M059J (cell line): ENCODE results near the gene RAD51B. TPM values are rescaled to one million over a fixed set of nuclear protein-coding genes. Genes with fewer than 3 reads are reported as not detected.
"Not testable (repeated sequence)": the region's sequence is repeated elsewhere in the genome, so short reads cannot be mapped to it uniquely, and the experiment has no call there.

Experiments
- DNase-seq: peaks from one replicate; pipeline ENCODE4 v3.0.0-alpha.2; 2012; ENCODE audit warnings: low read depth
- total RNA-seq: library from RNA; depleted of rRNA; stranded (reverse); fragments of >200 nt; shearing (Covaris generic); gene quantifications from 2 replicates; pipeline ENCODE4 v1.2.3, GENCODE V29; 2014

Gene RAD51B
- total RNA-seq, 1 experiment from 2014 or later, result 19.0 TPM

DNA sequence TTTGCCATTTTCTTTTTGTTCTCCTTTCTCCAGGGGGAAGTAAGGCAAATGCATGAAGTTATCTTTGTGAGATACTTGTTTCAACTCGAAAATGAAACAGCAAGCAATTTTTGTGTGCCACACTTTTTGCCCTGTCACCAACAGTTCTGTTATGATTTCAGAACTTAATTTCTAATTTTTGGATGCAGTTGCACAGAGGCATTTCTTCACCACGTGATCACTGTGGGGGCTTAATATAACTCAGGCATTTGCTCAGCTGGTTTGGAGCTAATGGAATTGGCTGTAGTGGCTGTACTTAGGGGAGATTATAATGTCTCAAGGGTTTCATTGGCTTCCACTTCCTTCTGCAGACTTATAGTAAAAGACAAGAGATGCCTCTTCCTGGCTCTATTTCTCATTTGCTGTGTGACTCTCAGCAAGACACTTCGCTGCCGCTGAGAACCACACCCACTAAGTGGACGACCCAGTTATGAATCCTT is 452.4 kb downstream of the RAD51B start:
- DNase-seq, result no peak

DNA sequence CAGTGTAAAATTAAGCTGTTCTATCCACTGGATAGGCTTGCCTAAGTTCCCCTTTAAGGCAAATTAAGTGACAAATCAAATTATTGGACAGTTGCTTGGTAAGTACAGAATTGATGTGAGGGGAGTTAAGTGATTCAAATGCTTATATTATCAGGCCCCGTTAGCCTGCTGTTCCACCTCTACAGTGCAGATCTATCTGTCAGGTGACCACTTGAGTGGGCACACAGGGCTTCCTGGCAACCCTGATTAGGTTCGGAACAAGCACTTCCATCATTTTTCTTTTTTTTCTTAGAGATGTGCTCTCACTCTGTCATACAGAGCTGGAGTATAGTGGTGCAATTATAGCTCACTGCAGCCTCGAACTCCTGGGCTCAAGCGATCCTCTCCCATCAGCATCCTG is 453.8 kb downstream of the RAD51B start:
- DNase-seq, result no peak

DNA sequence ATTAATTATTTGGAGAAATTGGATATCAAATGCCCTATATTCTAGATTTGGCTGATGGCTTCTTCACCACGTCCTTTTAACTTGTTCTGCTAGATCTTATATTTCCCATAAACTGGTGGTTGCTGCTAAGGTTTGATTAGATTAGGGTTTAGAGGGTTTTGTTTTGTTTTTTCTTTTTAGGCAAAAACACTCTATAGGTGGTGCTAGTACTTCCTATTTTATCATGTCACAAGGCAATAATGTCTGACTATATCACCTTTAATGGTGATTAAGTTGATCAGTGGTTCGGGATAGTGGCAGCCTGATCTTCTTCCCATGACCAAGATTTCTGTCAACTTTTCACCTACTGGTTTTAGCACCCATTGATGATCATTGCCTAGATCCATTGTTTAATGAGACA is 455.1 kb downstream of the RAD51B start:
- no peak for DNase-seq

DNA sequence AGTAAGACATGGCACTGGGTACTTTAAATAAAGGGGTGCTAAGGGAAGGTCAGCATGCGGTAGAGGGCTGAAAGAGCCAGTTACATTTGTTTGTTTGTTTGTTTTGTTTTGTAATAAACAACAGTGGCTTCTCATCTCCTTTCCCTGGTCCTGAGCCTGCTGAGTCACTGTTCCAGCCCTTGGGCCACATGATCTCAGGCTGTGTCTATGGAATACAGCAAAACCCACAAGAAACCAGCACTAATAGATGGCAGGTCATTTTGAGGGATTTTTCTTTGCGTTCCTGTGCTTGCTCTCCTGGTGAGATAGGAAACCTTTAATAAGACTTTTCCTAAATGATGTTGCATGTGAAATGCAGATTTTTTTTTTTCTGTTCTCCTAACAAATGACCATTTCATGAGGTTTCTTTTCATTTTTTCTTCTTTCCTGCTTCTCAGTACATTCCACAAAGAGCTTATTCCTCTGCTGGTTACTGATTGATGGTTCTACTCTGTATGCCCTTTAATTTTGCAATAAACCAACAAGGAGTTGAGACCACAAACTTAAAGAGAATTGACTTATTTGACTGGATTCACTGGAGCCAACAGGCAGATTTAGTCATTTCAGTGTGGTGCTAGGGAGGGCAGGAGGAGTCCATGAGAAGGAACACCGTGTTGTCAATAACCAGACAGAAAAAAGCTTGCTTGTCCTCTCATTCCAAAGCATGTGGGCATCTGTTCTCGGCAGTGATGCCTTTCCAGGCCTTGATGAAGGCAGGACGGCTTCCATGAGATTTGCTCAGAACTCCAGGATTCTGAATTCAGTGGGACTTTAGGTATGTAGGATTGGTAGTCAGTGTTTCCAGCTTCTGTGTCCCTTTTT is 459.2 kb downstream of the RAD51B start:
- peak; percentile 85 for DNase-seq

DNA sequence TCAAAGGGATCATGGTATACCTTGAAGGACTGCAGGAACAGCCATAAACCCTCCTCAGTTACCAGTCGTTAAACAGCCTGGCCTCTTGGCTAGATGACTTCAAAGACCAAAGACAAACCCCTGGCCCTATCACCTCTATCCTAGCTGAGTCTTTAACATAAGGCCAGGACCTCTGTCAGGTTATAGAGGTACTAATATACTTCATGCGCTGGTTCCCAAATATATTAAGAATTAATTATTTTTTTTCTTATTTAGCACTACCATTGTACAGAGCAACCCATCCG is 459.8 kb downstream of the RAD51B start:
- no peak for DNase-seq

DNA sequence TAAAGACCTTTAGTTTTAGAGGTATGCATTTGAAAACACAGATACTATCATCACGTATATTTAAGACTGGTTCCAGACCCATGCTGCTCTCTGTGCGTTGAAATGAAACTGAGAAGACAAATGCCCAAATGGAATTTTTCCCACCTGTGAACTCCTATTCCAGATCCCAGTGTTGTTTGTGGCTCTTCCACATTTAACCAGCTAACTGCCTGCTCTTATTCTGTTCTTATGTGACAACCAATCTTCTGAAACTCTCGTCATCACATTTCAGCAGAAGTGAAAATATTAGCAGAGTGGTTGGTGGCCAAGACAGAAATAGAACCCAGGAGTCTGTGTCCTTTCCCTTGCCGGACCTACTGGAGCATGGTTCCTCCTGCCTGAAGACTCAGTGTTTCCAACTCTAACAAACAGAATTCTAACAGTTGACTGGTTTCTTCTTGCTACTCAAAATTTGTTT is 460.2 kb downstream of the RAD51B start:
- DNase-seq, result no peak

DNA sequence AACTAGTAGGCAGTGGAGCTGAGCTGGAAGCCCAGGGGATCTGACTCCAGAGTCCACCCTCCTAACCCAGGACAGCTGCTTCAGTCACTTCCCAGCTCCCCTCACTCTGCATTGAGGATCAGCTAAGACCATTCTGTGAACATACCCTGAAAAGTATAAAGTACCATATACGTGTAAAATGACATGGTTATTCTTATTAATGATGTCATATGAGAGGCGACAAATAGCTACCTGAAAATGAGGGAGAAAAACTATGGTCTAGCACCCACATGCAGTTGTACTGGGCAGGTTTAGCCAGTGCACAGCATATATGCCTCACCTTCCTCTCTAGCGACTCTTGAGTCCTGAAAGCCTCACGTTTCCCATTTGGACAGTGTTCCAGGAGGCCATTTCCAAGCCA is 461.9 kb downstream of the RAD51B start:
- no peak for DNase-seq

DNA sequence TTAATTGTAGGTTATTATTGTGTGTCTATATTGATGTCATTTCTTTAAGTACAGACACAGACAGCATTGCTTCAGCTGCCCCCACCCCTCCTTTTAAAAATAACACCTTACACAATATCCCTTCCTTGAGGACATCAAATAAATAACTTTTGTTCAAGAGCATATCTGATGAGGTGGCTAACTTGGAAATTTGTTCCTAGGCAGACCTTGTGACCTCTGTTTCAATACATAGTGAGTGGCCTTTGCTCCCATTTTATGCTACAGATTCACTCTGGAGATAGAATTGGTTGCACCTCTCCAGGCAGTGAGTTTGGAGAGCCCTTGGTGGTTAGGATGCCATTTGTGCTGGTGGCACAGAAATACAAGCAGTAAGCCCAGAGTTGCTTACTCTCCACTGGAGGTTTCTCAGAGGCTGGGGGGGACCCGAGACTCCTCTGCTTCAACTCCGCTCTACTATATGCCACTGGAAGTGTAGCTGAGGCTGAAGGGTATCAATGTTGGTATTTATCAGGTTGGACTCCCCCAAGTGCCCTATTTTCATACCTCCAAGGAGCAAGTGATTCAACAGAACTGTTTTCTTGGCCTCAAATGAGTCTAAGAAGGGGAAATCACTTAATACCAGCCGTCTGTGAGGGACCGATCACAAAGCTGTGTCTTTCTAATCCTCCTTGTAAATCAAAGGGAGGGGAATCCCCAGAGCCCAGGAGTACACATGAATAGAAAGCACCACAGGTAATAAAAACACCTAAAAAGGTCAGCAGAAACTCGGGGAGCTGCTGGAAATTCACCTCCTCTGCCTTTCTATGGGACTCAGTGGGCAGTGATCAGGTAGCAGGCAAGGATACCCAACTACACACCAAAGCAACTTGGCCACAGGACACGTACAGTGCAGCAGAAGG is 463.1 kb downstream of the RAD51B start:
- DNase-seq, result no peak

DNA sequence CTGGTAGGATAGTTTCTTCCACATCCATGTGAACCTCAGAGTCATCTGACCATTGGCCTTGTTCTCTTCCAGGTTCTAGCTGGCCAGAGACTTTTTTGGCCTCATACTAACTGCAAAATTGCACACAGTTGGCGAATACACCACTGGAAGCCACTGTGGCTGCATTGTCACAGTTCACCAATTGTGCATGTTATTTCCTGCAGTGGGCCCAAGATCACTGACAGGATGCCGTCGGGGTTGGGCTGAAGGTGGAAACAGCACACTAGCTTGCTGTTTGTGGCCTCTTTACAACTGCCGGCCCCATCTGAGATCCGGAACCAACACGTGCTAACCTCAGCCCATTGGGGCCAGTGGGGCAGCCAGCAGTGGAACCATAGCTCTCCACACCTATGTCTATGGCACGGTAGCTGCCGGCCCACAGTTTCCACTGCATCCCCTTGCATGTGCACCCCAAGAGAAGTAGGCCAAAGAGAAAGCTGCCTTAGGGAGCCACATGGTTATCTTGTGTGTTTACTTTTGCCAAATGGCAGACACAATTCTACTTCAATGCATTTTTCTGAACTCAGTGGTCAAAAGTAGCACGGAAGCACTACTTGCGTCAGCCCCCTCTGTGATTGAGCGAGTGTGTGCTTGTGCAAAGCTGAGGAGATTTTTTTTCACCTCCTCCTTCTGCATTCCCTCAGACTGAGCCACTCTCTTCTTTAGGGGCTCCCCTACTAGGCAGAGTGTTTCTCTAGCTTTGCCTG is 464.0 kb downstream of the RAD51B start:
- no peak for DNase-seq

DNA sequence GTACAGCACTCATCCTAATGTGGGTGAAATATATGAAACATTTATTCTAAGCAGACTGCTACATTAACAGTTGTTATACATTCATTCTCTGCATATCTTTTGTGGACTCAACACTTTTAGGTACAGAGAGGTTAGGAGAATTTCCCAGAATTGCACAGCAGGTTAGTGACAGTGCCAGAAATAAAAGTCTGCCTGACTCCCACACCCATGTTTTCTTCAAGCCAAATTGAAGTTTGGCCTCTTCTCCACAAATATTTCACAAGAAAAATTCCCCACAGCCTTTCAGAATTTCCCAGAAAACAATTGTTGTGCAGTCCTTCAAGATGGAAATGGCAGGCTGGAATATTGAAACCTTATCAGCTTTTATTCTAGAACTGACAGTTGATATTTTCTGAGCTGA is 464.8 kb downstream of the RAD51B start:
- no peak for DNase-seq

DNA sequence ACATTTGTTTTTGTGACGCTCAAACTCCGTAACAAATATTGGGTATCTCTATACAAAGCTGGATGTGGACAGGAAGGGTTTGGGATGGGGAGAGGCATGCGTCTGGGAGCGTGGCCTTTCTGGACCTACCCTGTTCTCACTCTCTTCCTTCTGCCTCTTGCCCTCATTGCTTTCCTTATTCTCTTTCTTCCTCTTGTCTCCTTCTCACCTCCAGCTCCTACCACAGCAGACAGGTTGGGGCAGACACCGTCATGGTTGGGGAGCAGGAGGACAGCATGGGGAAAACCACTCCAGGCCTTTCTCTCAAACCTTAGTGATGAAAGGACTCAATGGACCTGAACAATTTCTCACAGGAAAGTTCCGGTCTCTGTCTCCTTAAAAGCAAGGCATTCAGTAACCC is 465.3 kb downstream of the RAD51B start:
- DNase-seq, result no peak

DNA sequence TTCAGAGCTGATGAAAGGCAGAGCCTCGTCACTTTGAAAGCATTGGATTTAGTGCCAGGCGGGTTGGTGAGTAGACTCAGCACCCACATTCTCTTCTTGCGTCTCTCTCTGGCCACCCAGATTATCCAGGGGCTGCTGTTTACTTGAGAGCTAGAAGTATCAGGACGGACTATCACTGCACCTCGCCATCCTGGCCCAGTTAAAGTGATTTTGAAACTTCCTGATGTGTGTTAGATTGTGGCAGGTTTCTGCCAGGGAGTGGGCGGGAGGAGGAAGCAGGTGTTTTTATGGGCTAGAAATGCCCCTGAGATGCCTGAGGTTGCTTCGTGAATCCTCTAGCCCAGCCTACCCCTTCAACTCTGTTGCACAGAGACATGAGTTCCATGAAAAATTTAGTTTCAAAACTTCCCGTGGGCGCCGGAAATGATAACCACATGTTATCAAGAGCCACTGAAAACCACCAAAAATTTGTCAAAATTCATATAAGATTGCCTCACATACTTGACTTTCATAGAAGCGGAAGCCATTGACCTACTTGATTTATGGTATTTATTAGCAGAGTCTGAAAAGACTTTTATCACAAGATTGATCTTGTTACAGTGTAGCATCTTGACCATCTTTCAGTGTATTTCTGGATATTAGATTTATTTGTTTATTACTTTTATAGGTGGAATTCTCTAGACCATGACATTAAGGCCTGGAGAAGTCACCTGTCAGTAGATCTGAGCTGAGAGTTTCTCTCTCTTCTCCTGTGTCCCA is 466.0 kb downstream of the RAD51B start:
- DNase-seq, result no peak

DNA sequence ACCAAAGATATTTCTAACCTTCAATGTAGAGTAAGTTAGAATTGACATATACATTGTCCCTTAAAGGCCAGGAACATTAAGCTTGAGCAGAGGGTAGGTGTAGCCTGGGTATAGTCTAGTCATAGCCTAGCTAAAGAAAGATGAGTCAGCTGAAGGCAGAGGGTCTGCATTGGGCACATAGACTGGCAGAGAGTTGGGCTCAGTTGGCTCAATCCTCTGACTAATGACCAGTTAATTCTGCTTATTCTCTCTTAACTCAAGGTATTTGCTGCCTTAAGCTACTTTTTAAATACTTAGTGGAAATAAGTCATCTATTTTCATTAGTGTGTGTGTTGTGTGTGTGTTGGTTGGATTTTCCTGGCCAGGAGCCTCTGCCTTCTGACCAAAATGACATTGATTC is 467.1 kb downstream of the RAD51B start:
- peak; percentile 87 for DNase-seq

DNA sequence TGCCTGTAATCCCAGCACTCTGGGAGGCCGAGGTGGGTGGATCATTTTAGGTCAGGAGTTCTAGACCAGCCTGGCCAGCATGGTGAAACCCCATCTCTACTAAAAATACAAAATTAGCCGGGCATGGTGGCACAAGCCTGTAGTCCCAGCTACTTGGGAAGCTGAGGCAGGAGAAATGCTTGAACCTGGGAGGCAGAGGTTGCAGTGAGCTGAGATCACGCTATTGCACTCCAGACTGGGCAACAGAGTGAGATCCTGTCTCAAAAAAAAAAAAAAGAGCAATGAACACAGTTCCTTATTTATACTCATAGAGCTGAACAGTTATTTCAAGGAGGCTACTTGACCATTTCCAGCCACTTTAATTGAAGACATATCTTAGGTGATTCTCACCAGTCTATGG is 469.9 kb downstream of the RAD51B start:
- not testable (repeated sequence) for DNase-seq

DNA sequence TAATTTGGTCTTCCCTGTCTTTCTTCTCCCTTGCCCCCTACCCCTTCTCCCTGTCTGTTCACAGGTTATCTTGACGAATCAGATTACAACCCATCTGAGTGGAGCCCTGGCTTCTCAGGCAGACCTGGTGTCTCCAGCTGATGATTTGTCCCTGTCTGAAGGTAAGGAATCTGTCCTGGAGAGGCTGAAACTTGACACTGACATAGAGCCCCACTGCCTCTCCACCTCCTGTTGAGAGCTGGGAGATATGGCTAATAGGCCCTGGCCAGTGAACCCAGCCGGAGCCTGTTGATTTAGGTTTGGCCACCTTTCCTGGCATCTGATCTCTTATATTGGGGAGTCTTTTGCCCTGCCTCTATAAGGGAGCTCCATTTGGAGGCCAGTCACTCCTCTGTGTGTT is 472.2 kb downstream of the RAD51B start:
- peak; percentile 13 for DNase-seq

DNA sequence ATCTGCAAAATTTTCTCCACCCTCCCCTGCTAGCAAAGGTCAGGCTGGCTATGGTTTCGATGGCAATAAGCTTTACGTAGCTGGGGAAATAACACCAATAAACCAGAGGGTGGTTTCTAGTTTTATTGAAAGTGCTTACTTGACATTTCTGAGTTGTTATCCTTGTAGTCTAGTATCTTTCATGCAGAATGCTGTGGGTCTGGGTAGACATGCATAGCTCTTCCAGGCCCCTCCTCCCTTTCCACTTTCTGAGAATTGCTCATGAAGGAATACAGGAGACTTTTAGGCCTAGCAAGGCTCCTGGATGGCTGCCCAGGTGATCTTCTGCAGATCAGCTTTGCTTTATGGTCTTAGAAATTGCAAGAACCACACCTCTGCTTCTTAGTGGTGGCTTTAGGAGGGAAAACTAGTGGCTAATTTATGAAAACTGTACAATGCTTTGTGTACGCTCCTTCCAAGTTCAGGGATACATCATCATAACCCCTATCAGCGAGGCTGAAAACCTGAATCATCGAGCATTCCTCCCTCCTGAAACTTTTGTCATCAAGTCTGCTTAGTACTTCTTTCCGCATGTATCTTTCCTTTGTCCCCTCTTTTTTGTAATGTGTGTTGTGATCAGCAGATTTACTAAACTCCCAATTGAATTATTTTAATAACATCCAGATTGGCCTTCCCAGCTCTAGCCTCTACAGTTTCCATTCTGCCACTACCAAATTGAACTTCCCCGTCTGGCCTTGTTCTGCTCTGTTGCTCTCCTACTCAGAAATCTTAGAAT is 473.0 kb downstream of the RAD51B start:
- DNase-seq, result no peak

DNA sequence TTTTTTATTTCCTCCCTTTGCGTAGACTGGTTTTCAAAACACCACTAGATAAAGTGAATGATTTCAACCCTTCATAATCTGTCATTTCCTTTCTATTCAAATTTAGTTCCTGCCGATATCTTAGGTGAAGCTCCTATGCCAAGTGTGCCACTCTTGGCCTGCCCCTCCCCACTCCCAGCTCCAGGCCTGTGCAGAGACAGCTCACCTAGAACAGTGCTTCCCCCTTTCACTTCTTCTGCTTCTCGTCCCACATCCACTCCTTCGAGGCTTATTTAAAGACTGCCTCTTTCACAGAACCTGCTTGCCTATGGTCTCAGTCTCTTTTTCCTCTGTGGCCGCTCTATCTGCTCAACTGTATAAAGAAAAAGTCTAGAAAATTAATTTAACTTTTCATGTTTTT is 473.8 kb downstream of the RAD51B start:
- no peak for DNase-seq

DNA sequence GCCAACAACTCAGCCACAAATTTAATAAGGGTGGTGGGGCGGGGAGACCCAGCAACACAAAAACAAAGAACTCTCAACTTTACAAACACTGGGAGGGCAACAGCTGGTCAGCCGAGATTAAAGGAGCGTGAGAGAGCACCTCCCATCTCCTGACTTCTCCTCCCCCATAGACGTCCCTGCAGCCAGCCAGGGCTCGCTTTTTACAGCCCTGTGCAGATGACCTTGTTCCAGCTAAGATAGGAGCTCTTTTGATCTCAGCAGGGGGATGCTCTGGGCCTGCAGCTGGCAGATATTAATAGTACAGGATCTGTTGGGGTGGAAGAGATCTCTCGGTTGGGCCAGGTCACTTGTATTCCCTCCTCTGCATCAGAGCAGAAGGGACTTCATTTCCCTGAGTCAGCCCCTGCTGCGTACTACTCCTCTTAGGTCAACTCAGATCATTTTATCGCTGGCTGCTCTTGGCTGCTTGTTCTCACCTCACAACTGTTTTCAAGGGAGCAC is 475.8 kb downstream of the RAD51B start:
- no peak for DNase-seq

DNA sequence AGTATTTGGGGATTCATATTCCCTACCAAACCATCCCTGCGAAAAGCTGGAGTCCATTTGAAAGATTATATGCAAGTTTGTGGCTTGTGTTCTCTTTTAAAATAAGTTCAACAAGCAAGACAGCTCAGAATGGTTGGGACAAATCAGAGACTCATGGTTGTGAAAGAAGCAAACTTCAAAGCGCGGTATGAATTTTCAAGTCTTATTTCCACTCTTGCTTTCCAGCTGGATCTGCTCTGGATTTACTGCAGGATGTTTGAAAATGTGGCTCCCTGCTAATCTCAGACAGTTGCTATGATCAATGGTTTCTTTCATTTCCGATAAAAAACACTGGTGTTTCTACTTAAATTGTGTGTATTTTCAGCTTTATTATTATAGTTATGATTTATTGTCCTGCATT is 477.5 kb downstream of the RAD51B start:
- DNase-seq, result no peak

DNA sequence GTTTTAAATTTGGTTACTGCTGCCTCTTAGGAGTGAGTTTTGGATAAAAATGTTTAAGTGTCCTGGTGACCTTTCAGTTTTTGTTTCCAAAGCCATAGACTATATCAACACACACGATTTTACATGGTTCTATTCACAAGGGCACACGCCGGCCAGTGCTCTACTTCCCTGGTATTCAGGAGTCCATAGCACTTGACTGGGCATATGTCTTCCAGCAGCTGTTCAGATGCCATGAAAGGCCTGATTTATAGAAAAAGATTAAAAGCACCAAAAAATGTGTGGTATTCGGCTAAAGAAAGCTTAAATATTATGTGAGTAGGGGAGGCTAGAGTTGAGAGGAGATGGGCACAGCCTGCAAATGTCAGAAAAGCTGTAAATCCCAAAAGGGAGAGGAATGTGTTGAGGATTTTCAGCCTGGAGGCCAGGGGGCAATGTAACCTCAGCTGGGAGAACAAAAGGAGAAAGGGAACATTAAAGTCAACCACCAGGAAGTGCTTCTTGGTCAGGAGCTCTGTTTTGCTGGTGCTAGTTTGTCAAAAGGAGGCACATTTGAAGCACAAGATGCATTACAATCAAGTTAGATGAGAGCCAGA is 478.4 kb downstream of the RAD51B start:
- DNase-seq, result peak; percentile 36
